GM18511 (cell line): Measurements from ENCODE around the gene SYP.

Experiments
- ATAC-seq: cut with Tn5 transposase; IDR thresholded peaks from one replicate; pipeline ENCODE4 v1.9.1; 2021; ENCODE audit warnings: mild to moderate bottlenecking, moderate library complexity; ENCODE audit not compliant: unreplicated experiment

The SYP gene

DNA sequence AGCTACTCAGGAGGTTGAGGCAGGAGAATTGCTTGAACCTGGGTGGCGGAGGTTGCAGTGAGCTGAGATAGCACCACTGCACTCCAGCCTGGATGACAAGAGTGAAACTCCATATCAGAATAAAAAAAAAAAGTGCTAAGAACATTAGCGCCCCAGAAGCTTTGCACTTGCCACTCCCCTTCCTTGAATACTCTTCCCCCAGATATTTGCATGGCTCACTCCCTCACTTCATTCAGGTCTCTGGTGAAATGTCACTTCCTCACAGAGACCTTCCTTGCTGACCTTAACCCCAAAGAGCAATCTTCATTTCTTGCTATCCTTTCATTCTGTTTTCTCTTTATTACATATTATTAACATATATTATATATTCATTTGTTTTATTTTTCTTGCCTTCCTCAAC is 21.9 kb upstream of the SYP start:
- no peak for ATAC-seq

DNA sequence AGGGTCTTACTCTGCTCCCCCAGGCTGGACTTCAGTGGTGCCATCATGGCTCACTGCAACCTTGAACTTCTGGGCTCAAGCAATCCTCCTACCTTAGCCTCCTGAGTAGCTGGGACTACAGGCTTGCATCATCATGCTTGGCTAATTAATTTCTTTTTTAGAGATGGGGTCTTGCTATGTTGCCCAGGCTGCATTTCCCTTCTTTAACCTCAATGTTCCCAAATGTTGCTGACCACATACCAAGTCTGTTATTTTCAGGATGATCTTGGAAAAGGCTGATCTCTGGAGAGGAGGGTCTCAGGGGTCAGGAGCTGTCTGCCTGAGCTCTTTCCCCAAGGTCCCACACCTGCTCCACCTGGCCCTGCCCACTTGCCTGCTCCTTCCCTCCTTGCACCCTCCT is 20.1 kb upstream of the SYP start:
- no peak for ATAC-seq

DNA sequence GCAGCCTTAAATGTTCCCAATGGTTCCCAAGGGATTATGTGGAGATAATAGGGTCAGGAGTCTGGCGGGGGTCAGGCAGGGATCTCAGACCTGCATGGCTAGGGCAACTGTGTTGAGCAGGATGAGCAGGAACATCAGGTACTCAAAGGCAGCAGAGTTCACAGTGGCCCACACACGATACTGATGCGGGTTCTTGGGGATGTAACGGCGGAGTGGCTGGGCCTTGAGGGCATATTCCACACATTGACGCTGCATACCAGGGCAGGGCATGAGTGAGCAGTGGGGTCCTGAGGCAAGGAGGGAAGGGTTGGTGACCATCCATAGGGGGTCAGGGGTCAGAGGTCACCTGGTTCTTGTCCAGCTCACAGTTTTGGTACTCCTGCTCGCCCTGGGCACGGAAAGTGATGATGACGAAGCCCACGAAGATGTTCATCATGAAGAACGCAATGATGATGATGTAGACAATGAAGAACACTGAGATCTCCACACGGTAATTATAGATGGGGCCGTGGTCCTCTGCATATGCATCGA is 15.1 kb upstream of the SYP start:
- no peak for ATAC-seq

DNA sequence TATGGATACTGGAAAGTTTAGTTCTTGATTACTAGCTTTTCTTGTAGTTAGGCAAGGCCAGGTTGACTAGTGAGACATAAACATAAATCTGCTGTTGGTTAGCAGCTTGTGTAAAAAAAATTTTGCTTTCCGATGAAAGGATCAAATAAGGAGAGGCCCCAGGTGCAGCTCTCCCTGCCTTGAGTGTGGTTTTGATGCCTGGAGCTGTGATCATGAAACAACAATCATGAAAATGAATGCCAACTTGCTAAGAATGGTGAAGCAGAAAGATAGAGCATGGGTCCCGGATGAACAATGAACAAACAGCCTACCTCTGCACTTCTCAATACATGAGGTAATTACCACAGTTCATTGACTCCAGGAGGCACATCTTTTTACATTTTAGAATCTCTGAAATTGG is 14.4 kb upstream of the SYP start:
- ATAC-seq = no peak

DNA sequence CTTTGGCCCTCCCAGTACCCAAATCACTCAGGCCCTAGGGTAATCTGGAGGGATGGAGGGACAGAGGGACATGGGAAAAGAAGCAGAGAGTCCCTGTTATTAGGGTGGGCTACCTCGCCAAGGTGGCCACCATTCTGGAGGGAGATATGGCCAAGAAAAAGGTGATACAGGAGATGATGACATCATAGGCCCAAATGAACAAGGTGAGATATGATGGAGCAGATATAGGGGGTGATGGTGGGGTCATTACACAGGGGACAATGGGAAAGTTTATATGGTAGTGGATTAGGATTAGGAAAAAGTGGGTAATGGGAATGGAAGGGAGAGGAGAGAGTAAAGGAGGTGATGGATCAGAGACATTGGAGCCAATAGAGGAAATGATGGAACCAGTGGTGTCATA is 12.9 kb upstream of the SYP start:
- ATAC-seq = no peak

DNA sequence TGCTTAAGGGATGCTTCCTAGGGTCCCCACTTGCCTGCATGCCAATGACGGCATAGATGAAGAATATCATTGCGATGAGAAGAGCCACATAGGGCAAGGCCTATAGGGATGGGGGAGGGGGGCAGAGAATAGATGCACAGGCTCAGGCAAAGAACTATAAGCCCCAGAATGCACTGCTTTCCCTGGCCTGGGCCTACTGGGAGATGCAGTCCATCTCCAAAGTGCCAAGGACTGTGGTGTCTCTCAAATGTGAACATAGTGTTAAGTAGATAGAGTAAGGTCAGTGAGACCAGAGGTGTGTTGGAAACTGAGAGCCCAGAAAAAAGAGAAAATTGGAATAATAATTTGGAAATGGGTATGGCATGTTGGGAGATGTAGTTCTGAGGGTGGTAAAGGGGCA is 12.2 kb upstream of the SYP start:
- no peak for ATAC-seq

DNA sequence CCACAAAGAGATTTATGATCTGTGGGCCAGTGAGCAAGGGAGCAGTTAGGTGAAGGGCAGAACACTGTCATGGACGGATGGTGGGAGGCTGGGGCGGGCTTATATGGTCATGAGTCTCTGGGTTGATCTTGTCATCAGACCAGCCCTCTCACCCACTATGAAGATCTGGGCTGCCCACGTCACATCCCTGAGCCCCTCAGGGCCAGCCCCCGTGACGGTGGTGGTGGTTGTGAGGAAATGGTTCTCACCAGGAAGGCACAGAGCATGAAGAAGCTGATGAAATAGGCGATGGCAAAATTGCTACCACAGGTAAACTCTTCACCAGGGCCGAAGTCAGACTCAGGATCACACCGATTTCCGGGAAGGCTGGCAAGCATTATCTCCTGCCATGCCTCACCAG is 11.1 kb upstream of the SYP start:
- ATAC-seq = no peak

DNA sequence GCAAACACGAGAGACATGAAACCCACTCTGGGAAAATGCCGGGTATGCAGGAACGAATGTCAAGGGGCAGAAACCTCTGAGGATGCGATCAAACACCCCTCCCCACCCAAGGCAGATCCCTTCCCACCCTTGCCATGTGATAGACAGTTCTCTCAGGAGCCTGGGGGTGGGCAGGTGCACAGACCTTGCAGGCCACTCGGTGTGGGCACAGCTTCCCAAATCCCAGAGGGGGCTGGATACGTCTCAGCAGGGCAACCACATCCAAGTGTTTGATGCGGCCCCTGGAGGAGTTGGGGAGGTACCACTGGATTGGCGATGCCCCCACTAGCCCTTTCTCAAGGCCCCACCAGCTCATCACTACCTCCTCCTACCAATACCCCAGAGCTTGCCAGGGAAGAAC is 10.4 kb upstream of the SYP start:
- no peak for ATAC-seq

DNA sequence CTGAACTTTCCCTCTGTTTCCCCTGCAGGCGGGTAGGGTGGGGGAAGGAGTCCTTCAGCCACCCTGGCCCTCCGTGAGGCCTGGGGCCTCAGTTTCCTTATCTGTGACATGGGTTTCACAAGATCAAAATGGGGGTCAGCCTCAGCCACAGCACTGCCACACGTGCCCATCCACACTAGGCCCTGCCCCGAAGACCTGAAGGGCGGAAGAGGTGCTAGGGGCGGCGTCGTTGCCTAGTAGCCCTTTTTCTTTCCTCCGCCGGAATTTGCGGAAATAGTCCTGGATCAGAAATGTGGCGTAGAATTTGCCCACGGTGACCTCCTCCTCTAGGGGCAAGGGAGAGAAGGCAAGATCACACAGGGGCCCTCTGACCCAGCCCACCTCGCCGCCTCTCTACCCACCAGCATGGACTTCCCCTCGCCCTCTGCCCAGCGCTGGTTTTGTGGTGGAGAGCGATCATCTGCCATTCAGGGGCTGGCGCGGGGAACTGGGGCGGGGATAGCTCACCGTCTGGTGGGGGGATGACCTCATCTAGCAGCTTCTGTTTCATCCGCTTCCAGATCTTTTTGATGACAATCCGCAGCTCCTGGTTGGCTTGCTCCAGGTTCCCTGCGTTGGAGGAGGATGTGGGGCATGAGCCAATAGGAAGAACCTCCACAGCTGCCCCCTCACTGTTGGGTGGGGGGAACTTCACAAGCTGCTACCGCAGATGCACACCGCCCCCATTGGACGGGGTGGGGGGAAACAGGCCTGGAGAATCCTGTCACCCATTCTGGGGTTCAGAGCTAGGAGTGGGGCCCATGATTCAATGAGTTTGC is 9.7 kb upstream of the SYP start:
- no peak for ATAC-seq

DNA sequence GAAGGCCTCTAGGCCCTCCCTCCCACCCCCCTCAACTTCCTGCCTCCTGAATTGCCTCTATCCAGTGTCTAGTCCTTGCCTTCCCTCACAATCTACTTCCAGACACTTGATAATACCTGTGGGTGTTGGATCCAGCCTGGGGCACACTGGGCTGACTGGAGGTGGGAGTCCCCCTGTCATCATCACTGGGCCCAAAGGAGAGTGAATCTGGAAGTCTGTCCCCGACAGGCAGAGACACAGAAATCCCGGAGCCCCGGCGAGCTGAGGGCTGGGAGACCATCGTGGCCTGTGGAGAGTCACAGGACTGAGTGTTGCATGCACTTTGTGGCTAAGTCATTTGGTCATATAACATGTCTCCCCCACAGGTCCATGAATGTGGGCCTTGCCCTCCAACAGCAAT is 8.4 kb upstream of the SYP start:
- ATAC-seq = no peak

DNA sequence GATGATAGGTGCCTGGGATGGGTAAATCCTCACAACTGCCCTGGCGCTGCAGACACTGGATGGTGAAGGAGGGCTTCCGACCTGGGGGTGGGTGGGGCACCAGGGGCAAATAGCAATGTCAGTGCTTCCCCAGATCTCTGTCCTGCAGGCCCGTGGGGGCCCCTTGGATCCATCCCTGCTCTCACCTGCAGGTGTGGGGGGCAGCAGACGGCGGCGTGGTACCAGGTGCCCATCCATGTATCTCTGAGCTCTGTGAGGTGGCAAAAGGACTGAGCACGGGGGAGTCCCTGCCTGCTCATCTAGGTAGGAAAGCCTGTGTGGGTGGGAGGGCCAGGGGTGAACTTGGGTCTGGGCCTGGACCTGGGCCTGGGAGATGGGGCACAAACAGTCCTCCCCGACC is 6.5 kb upstream of the SYP start:
- ATAC-seq = no peak

DNA sequence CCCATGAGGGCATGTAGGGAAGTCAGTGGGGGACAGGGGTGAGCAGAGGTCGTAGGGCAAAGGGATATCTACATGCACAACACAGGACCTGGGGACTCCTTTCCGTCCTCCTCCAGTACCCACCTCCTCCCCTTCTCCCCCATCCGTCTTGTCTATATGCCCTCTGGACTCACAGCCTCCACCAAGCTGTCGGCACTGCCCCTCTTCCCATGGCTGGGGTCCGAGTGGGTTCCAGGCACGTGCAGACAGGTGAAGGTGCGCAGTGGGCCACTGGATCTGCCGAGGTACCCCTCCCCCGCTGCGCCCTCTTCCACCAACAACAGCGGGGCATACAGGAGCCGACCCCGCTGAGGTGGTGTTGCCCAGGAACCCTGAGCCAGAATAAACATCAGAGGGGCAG is 5.5 kb upstream of the SYP start:
- ATAC-seq = no peak

DNA sequence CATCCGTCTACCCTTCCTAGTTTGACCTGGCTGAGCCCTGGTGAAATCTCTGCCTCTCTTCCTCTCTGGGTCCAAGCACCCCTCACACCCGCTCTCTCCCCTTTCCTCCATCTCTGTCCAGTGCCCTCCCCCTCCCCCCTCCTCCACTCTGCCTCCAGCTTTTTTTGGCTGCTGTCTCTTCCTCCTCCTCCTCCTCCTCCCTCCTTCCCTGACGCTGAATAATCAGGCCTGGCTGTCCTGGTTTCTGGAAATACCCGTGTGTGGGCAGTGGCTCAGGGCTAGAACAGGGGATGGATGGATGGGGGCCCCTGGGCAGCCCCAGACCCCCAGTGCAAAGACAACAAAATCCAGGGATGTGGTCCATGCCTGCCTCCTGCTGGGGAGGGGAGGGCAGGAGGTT is 4.7 kb upstream of the SYP start:
- no peak for ATAC-seq

DNA sequence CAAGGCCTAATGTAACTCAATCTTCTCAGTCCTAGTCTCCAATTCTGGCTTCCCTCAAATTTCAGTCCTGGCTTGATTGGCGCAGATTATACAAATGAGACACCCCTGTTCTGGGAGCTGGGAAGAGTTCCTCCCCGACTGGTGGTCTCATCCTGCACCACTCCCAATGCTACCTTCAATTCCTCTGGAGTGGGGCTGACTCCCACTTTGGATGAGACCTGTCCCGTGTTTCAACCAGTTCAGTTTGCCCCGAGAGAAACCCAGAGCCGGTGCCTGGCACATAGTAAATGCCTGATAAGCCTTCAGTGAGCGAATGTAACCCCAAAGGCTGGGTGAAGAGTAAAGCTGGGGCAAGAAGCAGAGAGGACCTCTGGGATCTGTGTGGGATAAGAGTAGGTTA is 4.0 kb upstream of the SYP start:
- ATAC-seq = no peak

DNA sequence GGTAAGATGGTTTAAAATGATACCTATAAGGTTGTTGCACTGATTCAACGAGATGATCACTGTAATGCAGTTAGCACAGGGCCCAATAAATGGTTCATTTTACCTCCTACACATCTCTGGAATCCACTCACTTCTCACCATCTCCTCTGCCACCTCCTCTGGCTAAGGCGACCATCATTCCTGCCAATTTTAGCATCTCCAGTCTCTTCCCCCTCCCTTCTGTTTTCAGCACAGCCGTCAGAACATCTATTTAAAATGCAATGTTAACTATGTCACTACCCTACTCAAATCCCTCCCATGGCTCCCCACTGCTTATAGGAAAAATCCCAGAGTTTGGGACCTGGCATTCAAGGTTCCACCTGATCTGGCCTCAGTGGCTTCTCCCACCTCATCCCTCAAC is 3.5 kb upstream of the SYP start:
- ATAC-seq = no peak

DNA sequence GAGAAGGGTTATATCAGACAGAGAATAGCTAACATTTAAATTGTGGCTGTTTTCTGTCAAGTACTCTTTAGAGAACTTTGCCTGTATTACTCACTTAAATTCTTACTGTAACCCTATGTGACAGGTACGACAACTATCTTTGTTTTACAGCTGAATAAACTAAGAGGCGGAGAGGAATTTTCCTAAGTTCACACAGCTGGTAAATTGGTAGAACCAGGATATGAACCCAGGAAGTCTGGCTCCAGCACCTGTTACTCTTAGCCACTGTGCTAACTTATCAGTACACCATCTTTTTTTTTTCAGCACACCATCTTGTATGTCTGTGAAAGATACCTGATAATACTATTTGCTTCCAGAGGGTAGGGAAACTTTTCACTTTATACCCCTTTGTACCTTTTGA is 2.0 kb upstream of the SYP start:
- ATAC-seq = no peak

DNA sequence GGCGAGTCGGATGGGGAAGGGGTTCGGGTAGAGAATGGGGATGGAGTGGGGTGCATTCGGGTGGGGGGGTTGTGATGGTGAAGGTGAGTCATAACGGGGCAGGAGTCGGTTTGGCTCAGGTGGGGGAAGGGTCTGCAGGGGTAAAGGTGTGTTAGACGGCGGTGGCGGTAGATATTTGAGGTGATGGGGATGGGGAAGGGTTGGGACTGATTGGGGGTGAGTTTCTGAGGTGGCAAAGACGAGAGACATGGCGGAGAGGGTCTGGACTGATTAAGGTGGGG is 738 bp downstream of the SYP start:
- no peak for ATAC-seq

DNA sequence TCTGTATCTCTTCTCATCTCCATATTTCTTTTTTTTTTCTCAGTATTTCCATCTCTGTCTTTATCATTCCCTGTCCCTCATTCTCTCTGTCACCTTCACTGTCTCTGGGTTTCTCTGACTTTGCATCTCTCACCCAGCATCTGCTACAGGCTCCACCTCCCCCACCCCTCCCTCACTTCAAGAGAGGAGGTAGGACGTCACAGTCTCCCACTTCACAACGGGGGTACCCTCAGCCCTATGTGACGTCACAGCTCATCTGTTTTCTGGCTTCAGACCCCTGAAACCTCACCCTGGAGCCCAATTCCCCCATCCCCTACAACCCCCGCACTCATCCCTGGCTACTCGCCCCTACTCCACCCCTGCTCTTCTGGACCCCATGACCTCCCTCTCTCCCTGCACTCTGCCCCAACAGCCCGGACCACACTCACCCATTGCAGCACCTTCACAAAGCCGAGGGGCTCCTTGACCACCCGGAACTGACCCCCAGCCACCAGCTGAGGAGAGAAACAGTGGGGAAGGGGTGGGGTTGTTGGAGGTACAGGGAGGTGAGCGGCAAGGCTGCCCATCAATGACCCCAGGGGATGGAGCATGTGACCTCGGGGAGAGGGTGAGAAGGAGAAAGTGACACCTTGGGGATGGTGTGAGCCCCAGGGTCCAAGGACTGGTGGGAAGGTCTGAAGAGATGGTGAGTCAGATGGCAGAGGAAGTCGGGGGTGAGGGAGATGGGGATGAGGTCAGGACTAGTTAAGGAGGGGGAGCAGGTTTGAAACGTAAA is 1.3 kb downstream of the SYP start:
- ATAC-seq = no peak

DNA sequence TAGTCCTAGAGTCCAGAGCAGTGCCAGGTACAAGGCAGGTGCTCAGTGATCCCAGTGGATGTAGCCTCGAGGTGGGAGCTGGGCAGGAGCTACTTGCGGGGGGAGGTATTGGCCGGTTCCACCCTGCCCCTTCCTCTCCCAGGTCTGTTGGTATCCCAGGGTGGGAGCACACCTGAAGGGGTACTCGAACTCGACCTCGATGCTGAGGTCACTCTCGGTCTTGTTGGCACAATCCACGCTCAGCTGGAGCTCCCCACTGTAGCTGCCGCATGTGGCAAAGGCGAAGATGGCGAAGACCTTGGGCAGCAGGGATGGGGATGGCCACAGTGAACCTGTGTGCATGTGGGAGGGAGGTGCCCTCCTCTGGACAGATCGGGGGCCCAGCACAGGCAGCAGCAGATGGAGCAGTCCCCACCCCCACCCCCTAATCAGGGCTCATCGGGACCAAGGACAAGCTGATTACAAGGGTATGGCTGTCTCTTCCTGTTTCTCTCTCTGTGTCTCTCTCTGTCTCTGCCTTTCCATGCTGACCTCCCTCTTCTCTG is 2.4 kb downstream of the SYP start:
- ATAC-seq = no peak

DNA sequence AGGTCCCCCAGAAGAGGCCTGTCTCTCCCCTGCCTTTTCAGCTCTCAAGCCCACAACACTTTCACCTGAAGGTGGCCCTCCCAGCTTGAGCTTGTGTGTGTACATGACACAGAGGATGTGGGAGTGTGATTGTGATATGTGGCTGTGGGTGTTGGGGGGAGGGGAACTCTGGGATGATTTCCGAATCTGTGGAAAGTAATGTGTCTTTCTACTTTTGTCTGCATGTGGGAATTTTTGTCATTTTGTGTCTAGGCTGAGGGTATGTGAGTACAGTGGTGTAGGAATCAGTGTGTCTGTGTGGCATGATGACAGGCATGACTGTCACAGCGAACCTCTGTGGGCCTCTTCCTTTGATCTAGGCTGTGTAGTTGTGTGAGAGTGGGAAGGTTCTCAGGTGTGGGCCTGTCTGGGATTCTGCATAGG is 6.4 kb downstream of the SYP start:
- ATAC-seq = no peak

DNA sequence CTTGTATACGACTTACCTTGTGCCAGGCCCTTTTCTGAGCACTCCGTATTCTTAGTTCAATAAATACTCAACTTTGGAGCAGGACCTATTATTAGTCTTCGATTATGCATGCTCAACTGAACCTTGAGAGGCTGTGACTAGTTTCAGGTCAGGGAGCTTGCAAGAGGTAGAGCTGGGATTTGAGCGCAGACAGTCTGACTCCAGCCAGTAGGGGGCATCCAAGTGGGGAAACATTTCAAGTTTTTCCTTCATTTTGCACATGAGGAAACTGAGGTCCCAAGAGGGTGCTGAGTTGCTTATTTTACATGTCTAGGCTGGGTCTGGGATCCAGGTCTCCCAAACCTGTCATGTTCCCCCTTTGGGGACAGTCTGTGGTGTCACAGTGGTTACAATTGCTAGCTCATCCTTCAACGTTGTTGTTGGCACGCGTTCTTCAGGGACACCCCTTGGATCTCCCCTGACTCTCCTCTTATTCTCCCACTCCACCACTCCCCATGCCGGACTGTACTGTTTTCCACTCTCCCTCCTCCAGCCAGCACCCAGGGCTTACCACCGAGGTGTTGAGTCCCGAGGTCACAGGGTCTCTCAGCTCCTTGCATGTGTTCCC is 7.2 kb downstream of the SYP start:
- no peak for ATAC-seq

DNA sequence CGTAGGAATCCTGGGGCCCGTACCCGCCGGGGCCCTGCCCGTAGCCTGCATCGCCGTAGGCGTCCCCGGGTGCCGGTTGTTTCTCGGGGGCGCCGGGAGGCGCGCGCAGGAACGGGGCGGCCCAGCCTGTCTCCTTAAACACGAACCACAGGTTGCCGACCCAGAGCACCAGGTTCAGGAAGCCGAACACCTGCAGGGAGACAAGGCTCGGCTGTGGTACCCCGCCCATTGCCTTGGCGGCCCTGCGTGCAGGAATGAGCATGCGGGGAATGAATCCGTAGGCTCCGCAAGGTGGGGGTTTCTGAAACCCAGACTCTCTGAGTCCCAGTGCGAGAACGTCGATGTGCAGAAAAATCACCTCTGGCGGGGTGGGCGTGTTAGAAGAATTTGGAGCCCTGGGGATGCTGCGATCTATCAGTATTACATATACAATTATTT is 8.4 kb downstream of the SYP start:
- peak; percentile 18 for ATAC-seq
